ENCODE data around the gene CDH22. TPM values are rescaled to one million over a fixed set of nuclear protein-coding genes. Genes with fewer than 3 reads are reported as not detected.

Gene CDH22
- polyA plus RNA-seq, 1 donor from 2014 or later, result 2.1 TPM

GRCh38 chr20:46178891-46179290, 129.4 kb downstream of the CDH22 start:
- H3K4me3 ChIP-seq (ENCODE audit: low read length), result no peak overlapping the region
- H3F3A ChIP-seq (ENCODE audit: insufficient read depth, low read length, poor library complexity, severe bottlenecking), result no peaks in the 10 kb centered on the region
- H3K36me3 ChIP-seq (ENCODE audit: insufficient read depth, low read length), result no peaks in the 10 kb centered on the region
- H3K9ac ChIP-seq (ENCODE audit: low read length), result no peak overlapping the region
- H3K9me3 ChIP-seq (ENCODE audit: low read length), result no peaks in the 10 kb centered on the region
- no peak overlapping the region for H3K27ac ChIP-seq (ENCODE audit: low read length)
- peaks cover 12% of the 10 kb centered on the region for H3K27me3 ChIP-seq (ENCODE audit: insufficient read depth, low read depth, low read length)
- no peak overlapping the region for H2AFZ ChIP-seq (ENCODE audit: low read depth, low read length)
- no peaks in the 10 kb centered on the region for H3K9me2 ChIP-seq (ENCODE audit: insufficient read depth, low read length)
- H4K20me1 ChIP-seq (ENCODE audit: insufficient read depth), result no peaks in the 10 kb centered on the region
- TF ChIP-seq, protein P1, sequence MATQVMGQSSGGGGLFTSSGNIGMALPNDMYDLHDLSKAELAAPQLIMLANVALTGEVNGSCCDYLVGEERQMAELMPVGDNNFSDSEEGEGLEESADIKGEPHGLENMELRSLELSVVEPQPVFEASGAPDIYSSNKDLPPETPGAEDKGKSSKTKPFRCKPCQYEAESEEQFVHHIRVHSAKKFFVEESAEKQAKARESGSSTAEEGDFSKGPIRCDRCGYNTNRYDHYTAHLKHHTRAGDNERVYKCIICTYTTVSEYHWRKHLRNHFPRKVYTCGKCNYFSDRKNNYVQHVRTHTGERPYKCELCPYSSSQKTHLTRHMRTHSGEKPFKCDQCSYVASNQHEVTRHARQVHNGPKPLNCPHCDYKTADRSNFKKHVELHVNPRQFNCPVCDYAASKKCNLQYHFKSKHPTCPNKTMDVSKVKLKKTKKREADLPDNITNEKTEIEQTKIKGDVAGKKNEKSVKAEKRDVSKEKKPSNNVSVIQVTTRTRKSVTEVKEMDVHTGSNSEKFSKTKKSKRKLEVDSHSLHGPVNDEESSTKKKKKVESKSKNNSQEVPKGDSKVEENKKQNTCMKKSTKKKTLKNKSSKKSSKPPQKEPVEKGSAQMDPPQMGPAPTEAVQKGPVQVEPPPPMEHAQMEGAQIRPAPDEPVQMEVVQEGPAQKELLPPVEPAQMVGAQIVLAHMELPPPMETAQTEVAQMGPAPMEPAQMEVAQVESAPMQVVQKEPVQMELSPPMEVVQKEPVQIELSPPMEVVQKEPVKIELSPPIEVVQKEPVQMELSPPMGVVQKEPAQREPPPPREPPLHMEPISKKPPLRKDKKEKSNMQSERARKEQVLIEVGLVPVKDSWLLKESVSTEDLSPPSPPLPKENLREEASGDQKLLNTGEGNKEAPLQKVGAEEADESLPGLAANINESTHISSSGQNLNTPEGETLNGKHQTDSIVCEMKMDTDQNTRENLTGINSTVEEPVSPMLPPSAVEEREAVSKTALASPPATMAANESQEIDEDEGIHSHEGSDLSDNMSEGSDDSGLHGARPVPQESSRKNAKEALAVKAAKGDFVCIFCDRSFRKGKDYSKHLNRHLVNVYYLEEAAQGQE (IDR thresholded peaks at IDR 0.05; ENCODE audit: borderline replicate concordance), result no peak
- no peak for TF ChIP-seq CTCF (IDR thresholded peaks at IDR 0.05; ENCODE audit: poor library complexity, severe bottlenecking)
- TF ChIP-seq EZH2 (IDR thresholded peaks at IDR 0.05; ENCODE audit: borderline replicate concordance, insufficient read depth, low read length, poor library complexity, severe bottlenecking), result no peak
- no peak for TF ChIP-seq RAD21 (conservative IDR thresholded peaks at IDR 0.05)
- TF ChIP-seq SMC3 (conservative IDR thresholded peaks at IDR 0.05; ENCODE audit: poor library complexity), result no peak
- TF ChIP-seq MXI1 (conservative IDR thresholded peaks at IDR 0.05; ENCODE audit: poor library complexity, severe bottlenecking), result no peak
- no peak for TF ChIP-seq TAF1 (IDR thresholded peaks at IDR 0.05; ENCODE audit: low read depth)
- TF ChIP-seq EP300 (conservative IDR thresholded peaks at IDR 0.05; ENCODE audit: poor library complexity, severe bottlenecking), result no peak
- no peak for TF ChIP-seq POLR2AphosphoS5 (IDR thresholded peaks at IDR 0.05)
- no peak overlapping the region for H3K4me2 ChIP-seq (ENCODE audit: low read length)
- H3K79me2 ChIP-seq (replicated peaks; ENCODE audit: insufficient read depth, low read length), result no peaks in the 10 kb centered on the region

GRCh38 chr20:46177768-46178167, 130.5 kb downstream of the CDH22 start:
- no peaks in the 10 kb centered on the region for H4K20me1 ChIP-seq (ENCODE audit: insufficient read depth)
- no peaks in the 10 kb centered on the region for H3K9me3 ChIP-seq (ENCODE audit: low read length)
- H2AFZ ChIP-seq (ENCODE audit: low read depth, low read length), result no peak overlapping the region
- TF ChIP-seq CTCF (IDR thresholded peaks at IDR 0.05; ENCODE audit: poor library complexity, severe bottlenecking) (no peak), EP300 (conservative IDR thresholded peaks at IDR 0.05; ENCODE audit: poor library complexity, severe bottlenecking) (no peak)
- no peak overlapping the region for H3K4me2 ChIP-seq (ENCODE audit: low read length)
- no peak overlapping the region for H3K4me3 ChIP-seq (ENCODE audit: low read length)
- H3K36me3 ChIP-seq (ENCODE audit: insufficient read depth, low read length), result no peaks in the 10 kb centered on the region
- no peak overlapping the region for H3K27ac ChIP-seq (ENCODE audit: low read length)
- H3K79me2 ChIP-seq (replicated peaks; ENCODE audit: insufficient read depth, low read length), result no peaks in the 10 kb centered on the region
- H3K9me2 ChIP-seq (ENCODE audit: insufficient read depth, low read length), result no peaks in the 10 kb centered on the region
- H3K9ac ChIP-seq (ENCODE audit: low read length), result no peak overlapping the region
- H3F3A ChIP-seq (ENCODE audit: insufficient read depth, low read length, poor library complexity, severe bottlenecking), result no peaks in the 10 kb centered on the region
- peaks cover 24% of the 10 kb centered on the region for H3K27me3 ChIP-seq (ENCODE audit: insufficient read depth, low read depth, low read length)

Data from neural cell (in vitro differentiated cells).